Measurements from ENCODE around the gene HSPA12A.

HSPA12A gene

DNA sequence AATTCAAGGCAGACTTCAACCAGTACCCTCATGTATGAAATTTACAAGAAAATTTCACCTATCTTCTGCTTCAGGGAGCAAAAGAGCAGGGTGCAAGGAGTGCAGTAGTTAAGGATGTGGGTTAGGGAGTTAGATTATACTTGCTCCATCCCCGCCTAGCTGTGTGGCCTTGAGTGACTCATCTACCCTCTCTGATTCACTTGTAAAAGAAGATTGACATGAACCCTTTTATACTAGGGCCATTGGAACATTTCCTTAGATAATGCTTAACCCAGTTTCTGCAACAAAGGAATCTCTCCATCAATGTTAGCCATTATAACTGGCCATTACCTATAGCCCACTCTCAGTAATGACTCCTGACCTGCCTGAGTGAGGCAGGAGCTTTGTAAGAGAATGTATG lies 10.2 kb upstream of the HSPA12A start:
- Histone ChIP-seq H3K4me2 (no peak overlapping the region), H3K9me3 (replicated peaks in 1 of 11) (peaks cover 0 to 16% (median 11%) of the 10 kb centered on the region in 11 experiments; a peak in 14 of 22 replicates), H3K36me3 (no peaks in the 10 kb centered on the region), H3K4me3 (no peak overlapping the region), H3K27me3 (no peaks in the 10 kb centered on the region), H3K4me1 (peaks cover 0 to 11% (median 8%) of the 10 kb centered on the region in 10 experiments; a peak in 10 of 20 replicates), H3K27ac (no peak overlapping the region), H4K20me1 (no peaks in the 10 kb centered on the region; a peak in 2 of 22 replicates), H3K9ac (no peak overlapping the region)
- no peak for TF ChIP-seq Cebpa-rat (IDR thresholded peaks at IDR 0.05)

DNA sequence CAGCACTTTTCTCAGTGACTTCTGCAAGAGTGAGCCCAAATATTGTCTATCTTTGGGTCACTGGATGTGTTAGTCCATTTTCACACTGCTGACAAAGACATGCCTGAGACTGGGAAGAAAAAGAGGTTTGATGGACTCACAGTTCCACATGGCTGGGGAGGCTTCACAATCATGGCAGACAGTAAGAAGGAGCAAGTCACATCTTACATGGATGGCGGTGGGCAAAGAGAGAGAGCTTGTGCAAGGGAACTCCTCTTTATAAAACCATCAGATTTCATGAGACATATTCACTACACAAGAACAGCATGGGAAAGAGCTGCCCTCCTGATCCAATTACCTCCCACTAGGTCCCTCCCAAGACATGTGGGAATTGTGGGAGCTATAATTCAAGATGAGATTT lies 6.1 kb upstream of the HSPA12A start:
- peaks cover 0 to 15% (median 5%) of the 10 kb centered on the region in 11 experiments; a peak in 4 of 22 replicates for H4K20me1 ChIP-seq
- H3K36me3 ChIP-seq, result no peaks in the 10 kb centered on the region
- no peak overlapping the region for H3K9ac ChIP-seq
- peaks cover 1 to 21% (median 16%) of the 10 kb centered on the region in 11 experiments for H3K27me3 ChIP-seq
- H3K4me2 ChIP-seq, result no peak overlapping the region
- no peak for TF ChIP-seq Cebpa-rat (IDR thresholded peaks at IDR 0.05)
- H3K4me3 ChIP-seq, result no peak overlapping the region
- peaks cover 0 to 16% (median 11%) of the 10 kb centered on the region in 11 experiments; a peak in 14 of 22 replicates for H3K9me3 ChIP-seq (replicated peaks in 1 of 11)
- no peak overlapping the region for H3K27ac ChIP-seq
- peaks cover 0 to 23% (median 17%) of the 10 kb centered on the region in 10 experiments; a peak in 14 of 20 replicates for H3K4me1 ChIP-seq

DNA sequence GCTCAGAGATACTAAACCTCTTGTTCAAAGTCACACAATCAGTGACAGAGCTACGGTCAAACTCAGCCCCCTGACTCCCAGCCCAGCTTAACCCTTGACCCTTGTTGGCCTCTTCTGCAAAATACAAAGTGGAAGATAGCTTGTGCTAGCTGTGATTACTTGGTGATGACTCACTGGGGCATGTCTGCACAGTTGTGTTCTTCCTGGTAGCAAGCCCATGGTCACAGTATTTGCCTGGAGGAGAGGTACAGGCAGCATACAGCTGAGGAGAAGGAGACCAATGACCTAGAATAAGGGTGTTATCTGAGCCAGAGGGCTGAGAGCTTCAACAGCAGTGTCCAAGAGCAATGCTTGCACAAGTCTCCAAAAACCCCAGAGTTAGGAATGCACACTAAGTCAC lies 5.7 kb upstream of the HSPA12A start:
- Histone ChIP-seq H3K4me3 (no peak overlapping the region), H3K4me2 (no peak overlapping the region), H4K20me1 (peaks cover 0 to 16% (median 9%) of the 10 kb centered on the region in 11 experiments; a peak in 5 of 22 replicates), H3K36me3 (no peaks in the 10 kb centered on the region), H3K9me3 (replicated peaks in 1 of 11) (peaks cover 0 to 16% (median 11%) of the 10 kb centered on the region in 11 experiments; a peak in 14 of 22 replicates), H3K9ac (no peak overlapping the region), H3K4me1 (peaks cover 0 to 24% (median 16%) of the 10 kb centered on the region in 10 experiments; a peak in 16 of 20 replicates), H3K27ac (no peak overlapping the region), H3K27me3 (peaks cover 6 to 25% (median 20%) of the 10 kb centered on the region in 11 experiments)
- TF ChIP-seq Cebpa-rat (IDR thresholded peaks at IDR 0.05), result no peak

DNA sequence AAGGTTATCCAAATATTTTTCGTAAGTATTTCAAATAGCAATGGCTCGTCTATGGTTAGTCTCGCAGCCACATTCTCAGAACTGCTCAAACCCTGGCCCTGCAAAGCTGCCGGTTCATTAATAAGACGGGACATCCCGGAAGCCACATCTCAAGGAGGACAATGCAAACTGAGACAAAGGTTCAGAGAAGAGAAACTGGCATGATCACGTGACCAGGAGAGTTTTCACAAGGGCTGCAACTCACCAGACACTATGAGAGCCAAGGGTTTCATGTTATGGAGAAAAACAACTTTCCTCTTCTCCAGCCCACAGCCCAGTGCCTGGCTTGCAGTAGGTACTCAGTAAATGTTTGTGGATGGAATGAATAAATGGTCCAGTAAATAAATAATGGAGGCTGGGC lies 5.0 kb upstream of the HSPA12A start:
- H3K27me3 ChIP-seq, result peaks cover 13 to 31% (median 27%) of the 10 kb centered on the region in 11 experiments
- TF ChIP-seq Cebpa-rat (IDR thresholded peaks at IDR 0.05), result no peak
- H3K27ac ChIP-seq, result no peak overlapping the region
- H3K9ac ChIP-seq, result no peak overlapping the region
- H3K36me3 ChIP-seq, result no peaks in the 10 kb centered on the region
- H3K4me3 ChIP-seq, result no peak overlapping the region
- H3K4me1 ChIP-seq, result peaks cover 0 to 29% (median 19%) of the 10 kb centered on the region in 10 experiments; a peak in 16 of 20 replicates
- peaks cover 0 to 16% (median 11%) of the 10 kb centered on the region in 11 experiments; a peak in 14 of 22 replicates for H3K9me3 ChIP-seq (replicated peaks in 1 of 11)
- H3K4me2 ChIP-seq, result no peak overlapping the region
- H4K20me1 ChIP-seq, result peaks cover 0 to 20% (median 11%) of the 10 kb centered on the region in 11 experiments; a peak in 5 of 22 replicates

DNA sequence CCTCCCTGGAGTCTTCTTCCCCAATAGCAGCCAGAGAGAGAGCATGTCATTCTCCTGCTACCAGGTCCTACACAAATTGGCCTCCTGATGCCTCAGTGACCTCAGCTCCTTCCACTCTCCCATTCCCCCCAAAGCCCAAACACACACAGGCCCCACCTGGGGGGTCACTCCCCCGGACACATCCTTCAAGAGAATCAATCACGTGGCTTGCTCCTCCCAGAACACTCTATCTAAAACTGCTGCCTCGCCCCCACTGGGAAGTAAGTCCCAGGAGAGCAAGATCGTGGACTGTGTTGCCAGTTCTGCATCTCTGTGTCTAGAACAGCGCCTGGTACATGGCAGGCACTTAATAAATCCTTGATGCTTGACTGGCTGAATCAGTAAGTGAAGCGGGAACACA lies 2.5 kb upstream of the HSPA12A start:
- Histone ChIP-seq H3K27me3 (peaks cover 37 to 56% (median 52%) of the 10 kb centered on the region in 11 experiments), H3K4me1 (peaks cover 10 to 39% (median 27%) of the 10 kb centered on the region in 10 experiments), H3K9me3 (replicated peaks in 1 of 11) (peaks cover 0 to 16% (median 11%) of the 10 kb centered on the region in 11 experiments; a peak in 14 of 22 replicates), H3K4me2 (peak overlapping the region in 8 of 11 experiments; percentile 33 to 71 (median 58); a peak in 16 of 22 replicates), H4K20me1 (peaks cover 0 to 33% (median 11%) of the 10 kb centered on the region in 11 experiments; a peak in 10 of 22 replicates), H3K27ac (no peak overlapping the region), H3K4me3 (no peak overlapping the region), H3K36me3 (no peaks in the 10 kb centered on the region), H3K9ac (no peak overlapping the region)
- no peak for TF ChIP-seq Cebpa-rat (IDR thresholded peaks at IDR 0.05)

DNA sequence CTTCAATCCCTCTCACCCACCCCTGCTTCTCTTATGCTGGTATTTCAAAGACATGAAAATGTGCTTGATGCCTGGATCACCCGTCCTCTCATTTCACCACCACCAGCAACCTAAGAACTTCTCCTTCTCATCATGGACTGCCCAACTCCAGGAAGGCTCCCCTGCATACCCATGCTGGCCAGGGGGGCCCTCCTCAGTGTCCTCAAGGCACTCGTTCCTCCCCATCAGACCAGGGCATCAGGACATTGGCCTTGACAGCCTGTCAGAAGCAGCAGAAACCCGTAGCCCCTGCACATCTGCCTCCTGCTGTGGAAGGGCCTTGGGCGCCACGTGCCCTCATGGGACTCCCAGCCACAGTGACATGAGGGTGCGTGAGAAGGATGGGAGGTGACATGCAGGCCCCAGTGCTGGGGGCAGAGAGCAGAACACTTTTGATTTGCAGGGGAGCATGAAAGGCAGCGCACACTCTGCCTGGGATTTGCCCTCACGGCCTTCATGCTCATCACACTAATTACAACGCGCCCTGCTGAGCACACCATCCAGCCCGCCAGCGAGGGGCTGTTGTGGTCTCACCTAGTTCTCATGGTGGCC lies 1.9 kb upstream of the HSPA12A start:
- H4K20me1 ChIP-seq, result peaks cover 0 to 33% (median 11%) of the 10 kb centered on the region in 11 experiments; a peak in 10 of 22 replicates
- H3K9ac ChIP-seq, result no peak overlapping the region
- H3K4me2 ChIP-seq, result peak overlapping the region in 8 of 11 experiments; percentile 33 to 71 (median 58); a peak in 16 of 22 replicates
- peaks cover 0 to 14% (median 11%) of the 10 kb centered on the region in 11 experiments; a peak in 14 of 22 replicates for H3K9me3 ChIP-seq (replicated peaks in 1 of 11)
- H3K27ac ChIP-seq, result no peak overlapping the region
- no peak overlapping the region for H3K4me3 ChIP-seq
- TF ChIP-seq Cebpa-rat (IDR thresholded peaks at IDR 0.05), result no peak
- no peaks in the 10 kb centered on the region for H3K36me3 ChIP-seq
- peaks cover 44 to 62% (median 58%) of the 10 kb centered on the region in 11 experiments for H3K27me3 ChIP-seq
- H3K4me1 ChIP-seq, result peaks cover 10 to 39% (median 27%) of the 10 kb centered on the region in 10 experiments

DNA sequence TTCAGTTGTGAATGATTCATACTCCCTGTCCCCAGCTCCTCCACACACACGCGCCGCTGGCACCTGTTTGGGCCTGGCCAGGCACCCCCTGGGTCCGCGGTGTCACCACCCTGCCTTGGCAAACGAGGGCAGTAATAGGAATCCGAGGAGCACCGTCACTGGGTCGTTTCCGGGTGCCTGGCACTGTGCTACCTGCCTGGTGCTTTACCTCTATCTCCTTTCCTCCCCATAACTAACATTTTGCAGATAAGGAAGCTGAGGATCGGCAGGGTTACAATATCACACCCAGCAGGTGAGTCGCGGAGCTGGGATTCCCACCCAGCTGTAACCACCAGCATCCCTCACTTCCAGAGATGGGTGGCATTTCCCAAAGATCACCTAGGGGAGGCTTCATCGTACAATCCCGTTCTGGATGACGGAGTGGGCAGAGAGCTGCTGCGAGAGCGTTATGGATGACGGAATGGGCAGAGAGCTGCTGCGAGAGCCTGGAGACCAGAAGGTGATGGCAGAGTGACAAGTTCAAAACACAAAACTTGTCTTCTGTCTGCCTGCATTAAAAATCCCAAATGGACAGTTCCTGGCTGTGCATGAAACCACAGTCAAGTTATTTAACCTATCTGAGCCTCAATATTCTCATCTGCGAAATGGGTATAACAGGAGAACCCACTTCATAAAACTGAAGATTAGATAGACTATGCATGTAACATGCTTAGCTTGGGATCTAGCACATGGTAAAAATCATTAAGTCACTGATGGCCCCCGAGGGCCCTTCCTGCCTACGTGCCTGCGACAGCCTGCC lies 1.1 kb upstream of the HSPA12A start:
- H3K27ac ChIP-seq, result no peak overlapping the region
- TF ChIP-seq Cebpa-rat (IDR thresholded peaks at IDR 0.05), result no peak
- H3K36me3 ChIP-seq, result no peaks in the 10 kb centered on the region
- H3K27me3 ChIP-seq, result peaks cover 50 to 69% (median 61%) of the 10 kb centered on the region in 11 experiments
- H3K4me3 ChIP-seq, result peak overlapping the region; percentile 60 to 76 (median 68); a peak in 18 of 20 replicates
- peak overlapping the region in 7 of 11 experiments; percentile 72 to 84 (median 78); a peak in 10 of 22 replicates for H3K9ac ChIP-seq
- H3K4me2 ChIP-seq, result peak overlapping the region; percentile 90 to 98 (median 96)
- H4K20me1 ChIP-seq, result peaks cover 0 to 33% (median 11%) of the 10 kb centered on the region in 11 experiments; a peak in 10 of 22 replicates
- H3K9me3 ChIP-seq (replicated peaks in 1 of 11), result peaks cover 0 to 6% (median 5%) of the 10 kb centered on the region in 11 experiments; a peak in 14 of 22 replicates
- H3K4me1 ChIP-seq, result peaks cover 10 to 39% (median 27%) of the 10 kb centered on the region in 10 experiments

DNA sequence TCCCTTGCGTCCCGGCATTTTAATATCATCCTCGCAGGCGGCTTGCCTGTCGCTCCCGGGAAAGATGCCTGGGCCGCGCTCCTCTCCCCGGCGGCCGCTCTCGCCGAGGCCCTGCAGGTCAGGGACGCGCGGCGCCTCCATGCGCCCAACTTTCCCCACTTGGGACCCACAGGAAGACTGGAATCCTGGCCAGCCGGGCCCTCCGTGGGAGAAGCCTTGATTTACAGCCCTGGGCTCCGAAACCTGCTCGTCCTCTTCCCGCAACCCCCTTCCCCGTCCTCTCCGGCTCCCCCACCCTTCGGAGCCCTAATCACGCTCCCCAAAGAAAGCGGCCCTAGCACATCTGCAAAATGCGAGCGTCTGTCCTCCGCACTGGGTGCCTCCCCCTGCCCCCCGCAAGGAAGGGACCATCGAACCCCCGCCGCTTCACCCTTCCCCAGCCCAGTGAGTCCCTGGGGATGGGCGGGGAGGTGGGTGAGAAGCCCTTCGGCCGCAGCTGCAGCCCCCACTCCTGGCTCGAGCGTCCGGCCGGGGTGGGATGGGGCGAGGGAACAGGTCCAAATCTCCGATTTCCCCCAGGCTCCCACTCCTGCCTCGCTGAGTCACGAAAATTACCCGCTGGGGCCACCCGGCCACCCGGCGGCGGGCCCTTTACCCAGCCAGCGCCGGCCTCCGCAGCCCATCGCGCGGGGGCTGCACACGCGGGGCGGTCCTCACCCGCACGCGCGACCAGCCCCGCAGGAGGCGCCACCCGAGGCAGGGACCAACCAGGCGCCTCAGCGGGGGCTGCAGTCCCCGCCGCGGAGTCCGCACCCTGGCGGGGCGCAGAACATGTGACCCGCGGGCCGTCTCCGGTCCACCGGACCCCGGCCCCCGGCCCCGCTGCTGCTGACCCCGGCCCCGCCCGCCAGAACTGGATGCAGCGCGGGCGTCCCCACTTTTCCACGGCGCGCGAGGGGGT lies 695 bp downstream of the HSPA12A start:
- H3K4me2 ChIP-seq, result peak overlapping the region; percentile 90 to 98 (median 96)
- peak overlapping the region; percentile 60 to 76 (median 68) for H3K4me3 ChIP-seq
- peak overlapping the region; percentile 51 to 84 (median 76); a peak in 19 of 22 replicates for H3K9ac ChIP-seq

More for the DNA sequence above, 695 bp downstream of the HSPA12A start:
- no peak for TF ChIP-seq Cebpa-rat (IDR thresholded peaks at IDR 0.05)
- Histone ChIP-seq H3K36me3 (no peaks in the 10 kb centered on the region), H4K20me1 (peaks cover 0 to 33% (median 11%) of the 10 kb centered on the region in 11 experiments; a peak in 10 of 22 replicates), H3K27me3 (peaks cover 50 to 76% (median 62%) of the 10 kb centered on the region in 11 experiments), H3K4me1 (peaks cover 10 to 39% (median 27%) of the 10 kb centered on the region in 10 experiments), H3K27ac (no peak overlapping the region), H3K9me3 (replicated peaks in 1 of 11) (no peaks in the 10 kb centered on the region)

Data from BLaER1 treated with 17β-estradiol and CSF1 and Interleukin-3, amounts not matched to agents 10 nM and 100 nM (cell line).